22Rv1 (cell line): ENCODE results near the gene CPLX1.

Experiments
- H3K27ac ChIP-seq: fragments of 450-650 bp; 2 replicates; pipeline ENCODE4 v1.5.1; 2017
- ZFX ChIP-seq: fragments of 450-650 bp; IDR thresholded peaks from 2 replicates; pipeline ENCODE4 v1.6.1; 2017; ENCODE audit warnings: antibody characterized with exemption, borderline replicate concordance
- TF ChIP-seq, protein P1 (sequence below): fragments of 450-650 bp; IDR thresholded peaks from 2 replicates; pipeline ENCODE4 v1.5.1; 2017; ENCODE audit warnings: mild to moderate bottlenecking

Gene CPLX1

DNA sequence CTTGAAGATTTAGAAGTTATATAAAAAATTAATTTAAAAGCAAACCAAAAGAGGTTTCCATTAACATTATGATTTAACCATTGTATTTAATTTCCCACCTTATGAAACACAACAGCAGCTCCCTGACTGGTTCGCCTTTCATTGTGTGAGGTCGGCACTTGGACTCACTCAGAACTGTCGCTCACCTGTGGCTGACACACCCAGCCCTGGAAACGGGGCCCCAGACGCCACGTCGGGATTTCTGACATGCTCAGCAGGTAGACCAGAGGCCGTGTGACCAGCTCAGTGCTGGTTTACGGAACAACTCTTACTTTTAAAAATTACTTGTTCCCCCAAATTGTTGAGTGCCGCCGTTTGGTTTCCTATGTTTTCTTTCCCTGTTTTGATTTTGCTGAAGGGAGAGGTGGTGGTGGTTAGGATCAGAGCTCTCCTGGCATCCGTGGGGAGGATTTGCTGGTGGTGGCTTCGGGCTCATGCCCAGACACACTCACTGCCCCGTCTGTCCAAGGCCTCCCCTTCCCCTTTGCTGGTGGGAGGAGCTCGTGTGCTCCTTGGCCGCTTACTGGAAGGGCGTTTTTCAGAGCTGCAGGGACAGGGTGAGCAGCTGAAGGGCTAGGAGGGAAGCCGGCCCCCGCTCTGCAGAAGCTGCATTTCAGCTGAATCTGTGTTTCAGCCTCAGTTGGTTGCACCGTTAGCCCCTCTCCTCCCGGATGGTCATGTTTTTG, 59.2 kb downstream of the CPLX1 start:
- TF ChIP-seq ZFX, result no peak
- TF ChIP-seq, protein P1, sequence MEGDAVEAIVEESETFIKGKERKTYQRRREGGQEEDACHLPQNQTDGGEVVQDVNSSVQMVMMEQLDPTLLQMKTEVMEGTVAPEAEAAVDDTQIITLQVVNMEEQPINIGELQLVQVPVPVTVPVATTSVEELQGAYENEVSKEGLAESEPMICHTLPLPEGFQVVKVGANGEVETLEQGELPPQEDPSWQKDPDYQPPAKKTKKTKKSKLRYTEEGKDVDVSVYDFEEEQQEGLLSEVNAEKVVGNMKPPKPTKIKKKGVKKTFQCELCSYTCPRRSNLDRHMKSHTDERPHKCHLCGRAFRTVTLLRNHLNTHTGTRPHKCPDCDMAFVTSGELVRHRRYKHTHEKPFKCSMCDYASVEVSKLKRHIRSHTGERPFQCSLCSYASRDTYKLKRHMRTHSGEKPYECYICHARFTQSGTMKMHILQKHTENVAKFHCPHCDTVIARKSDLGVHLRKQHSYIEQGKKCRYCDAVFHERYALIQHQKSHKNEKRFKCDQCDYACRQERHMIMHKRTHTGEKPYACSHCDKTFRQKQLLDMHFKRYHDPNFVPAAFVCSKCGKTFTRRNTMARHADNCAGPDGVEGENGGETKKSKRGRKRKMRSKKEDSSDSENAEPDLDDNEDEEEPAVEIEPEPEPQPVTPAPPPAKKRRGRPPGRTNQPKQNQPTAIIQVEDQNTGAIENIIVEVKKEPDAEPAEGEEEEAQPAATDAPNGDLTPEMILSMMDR, result no peak
- peak overlapping the region; percentile 40 for H3K27ac ChIP-seq

DNA sequence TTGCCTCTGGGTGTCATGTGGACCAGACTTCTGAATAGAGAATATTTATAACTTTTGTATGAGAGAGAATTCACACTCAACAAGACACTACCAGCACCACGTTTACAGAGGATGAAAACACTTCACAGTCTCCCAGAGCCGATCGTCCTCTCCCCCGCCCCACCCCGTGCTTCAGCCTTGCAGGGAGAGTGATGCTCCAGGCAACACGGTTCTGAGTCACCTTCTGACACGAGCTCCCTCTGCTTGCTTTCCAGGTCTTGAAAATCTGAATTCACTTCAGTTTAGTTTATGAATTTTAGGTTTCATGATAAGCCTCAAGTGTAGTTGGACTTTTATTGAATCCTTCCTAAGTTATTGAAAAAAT, 59.8 kb downstream of the CPLX1 start:
- peak overlapping the region; percentile 40 for H3K27ac ChIP-seq
- TF ChIP-seq, protein P1, result no peak
- no peak for TF ChIP-seq ZFX

DNA sequence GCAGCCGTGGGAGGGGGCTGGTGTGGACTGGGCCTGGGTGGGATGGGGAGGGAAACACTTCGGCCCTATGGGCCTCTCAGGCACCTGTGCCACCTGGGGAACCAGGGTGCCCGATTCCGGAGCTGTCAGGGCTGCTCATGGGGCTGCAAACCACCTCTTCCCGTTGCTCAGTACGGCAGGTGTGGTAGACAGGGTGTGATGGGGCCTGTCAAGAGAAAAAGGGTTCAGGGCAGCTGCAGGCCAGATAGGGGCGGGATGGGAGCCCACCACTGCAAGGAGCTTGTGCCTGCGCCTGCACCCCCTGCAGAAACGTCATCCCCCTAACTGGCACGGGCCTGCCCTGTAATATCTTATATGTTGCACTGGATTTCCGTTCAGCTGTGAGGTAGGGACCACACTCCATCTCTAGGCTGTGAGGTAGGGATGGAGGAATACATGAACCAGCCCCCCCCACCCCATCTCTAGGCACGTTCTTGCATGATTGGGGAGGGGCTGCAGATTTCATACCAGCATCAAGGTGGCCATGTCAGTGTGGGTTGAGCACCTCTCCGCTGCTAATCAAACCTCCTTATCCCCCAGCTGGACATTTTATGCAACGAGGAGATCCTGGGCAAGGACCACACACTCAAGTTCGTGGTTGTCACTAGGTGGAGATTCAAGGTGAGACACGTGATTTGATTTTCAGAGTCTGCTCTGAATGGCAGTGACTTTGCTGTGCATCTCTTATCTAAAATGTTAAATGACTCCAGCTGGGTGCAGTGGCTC, 61.3 kb downstream of the CPLX1 start:
- TF ChIP-seq, protein P1, result no peak
- no peak for TF ChIP-seq ZFX
- peak overlapping the region; percentile 40 for H3K27ac ChIP-seq

DNA sequence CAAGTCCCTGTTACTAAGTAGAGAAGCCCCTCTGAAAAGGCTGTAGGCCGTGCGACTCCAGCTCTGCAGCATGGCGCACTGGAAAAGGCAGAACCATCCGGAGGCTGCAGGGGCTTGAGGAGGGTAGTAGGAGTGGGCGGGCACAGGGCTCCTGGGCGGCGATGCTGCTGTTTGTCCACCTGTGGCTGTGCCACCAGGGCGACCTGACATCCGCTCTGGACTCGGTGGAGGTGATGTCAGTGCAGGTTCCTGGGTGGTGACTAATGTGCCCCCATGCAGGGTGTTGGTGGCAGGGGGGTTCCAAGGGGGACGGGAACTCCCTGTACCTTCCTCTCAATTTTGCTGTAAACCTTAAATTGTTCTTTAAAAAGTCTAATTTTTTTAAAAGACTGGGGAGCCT, 62.0 kb downstream of the CPLX1 start:
- TF ChIP-seq, protein P1, result no peak
- no peak for TF ChIP-seq ZFX
- H3K27ac ChIP-seq, result peak overlapping the region; percentile 40

DNA sequence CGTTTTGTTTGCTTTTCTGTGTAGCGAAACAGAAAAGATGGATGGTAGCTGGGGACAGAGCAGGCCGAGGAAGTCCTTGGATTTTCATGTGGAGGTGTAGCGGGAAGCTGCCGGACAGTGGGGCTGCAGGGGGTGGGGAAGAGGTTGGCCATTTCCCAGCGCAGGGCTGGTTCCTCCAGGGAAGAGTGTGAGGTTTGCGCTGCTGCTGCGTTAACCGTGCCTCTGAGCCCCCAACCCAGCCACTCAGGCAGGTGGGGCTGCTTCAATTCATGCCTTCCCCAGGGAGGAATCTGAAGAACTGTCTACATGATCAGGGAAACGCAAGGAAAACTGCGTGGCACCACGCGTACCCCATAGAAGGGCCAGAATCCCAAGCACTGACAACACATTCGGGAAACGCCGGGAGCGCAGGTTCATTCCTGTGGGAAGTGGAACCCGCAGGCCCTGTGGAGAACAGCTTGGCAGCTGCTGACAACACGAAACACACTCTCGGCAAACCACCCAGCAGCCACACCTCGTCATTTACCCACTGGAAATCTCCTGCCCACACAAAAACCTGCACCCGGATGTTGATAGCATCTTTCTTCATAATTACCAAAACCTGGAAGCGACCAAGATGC, 62.6 kb downstream of the CPLX1 start:
- TF ChIP-seq, protein P1, result no peak
- TF ChIP-seq ZFX, result no peak
- peak overlapping the region; percentile 40 for H3K27ac ChIP-seq

DNA sequence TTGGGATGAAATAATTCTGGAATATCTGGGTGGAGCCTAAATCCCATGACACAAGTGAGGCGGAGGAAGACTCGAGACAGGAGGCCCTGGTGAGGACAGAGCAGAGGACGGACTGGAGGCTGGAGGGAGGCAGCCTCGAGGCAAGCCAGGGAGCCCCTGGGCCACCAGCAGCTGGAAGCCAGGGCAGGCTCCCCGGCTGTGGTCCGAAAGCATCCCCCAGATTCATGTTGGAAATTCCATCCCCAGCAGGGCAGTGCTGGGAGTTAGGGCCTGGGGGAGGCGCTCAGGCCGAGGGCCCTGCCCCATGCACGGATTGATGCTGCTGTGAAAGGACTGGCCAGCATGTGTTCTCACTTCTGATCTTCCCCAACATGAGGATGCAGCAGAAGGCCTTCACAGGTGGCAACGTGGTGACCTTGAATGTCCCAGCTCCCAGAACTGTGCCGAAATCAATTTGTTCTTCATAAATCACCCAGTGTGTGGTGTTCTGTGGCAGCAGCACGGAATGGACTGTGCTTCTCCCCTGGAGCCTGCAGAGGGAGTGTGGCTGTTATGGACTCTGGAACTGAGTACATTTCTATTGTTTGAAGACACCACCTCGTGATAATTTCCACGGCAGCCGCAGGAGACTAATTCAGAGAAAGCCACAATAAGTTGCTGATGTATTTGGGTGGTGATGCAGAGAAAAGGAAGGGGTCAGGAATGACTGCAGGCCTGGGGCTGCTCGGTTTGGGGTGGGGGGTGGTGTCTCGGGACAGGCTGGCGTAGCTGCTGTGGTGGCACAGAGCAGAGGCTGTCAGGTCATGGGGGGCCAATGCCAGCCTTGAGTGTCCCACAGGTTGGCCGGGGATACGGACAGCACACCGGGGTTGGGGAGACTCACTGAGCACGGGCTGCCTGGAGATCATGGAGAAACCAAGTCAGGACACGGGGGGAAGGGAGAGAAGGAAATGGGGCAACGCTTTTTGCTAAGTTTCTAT, 63.4 kb downstream of the CPLX1 start:
- TF ChIP-seq, protein P1, result peak; percentile 30; the same call in 1 of the 2 replicates
- no peak for TF ChIP-seq ZFX
- peak overlapping the region; percentile 40 for H3K27ac ChIP-seq
